HUES48 (cell line): Measurements from ENCODE around the gene TRIM24.

Experiments
- H3K27ac ChIP-seq: one replicate; pipeline ENCODE4 v1.7.0; 2013; ENCODE audit warnings: low read depth, low read length, inconsistent platforms
- H3K27me3 ChIP-seq: 2 replicates; pipeline ENCODE4 v1.6.1; 2013; ENCODE audit warnings: mild to moderate bottlenecking, low read length; ENCODE audit not compliant: control insufficient read depth, insufficient read depth
- H3K36me3 ChIP-seq: 2 replicates; pipeline ENCODE4 v1.6.1; 2013; ENCODE audit warnings: low read length; ENCODE audit not compliant: control insufficient read depth, insufficient read depth
- H3K4me1 ChIP-seq: 2 replicates; pipeline ENCODE4 v1.6.1; 2013; ENCODE audit warnings: mild to moderate bottlenecking, low read length; ENCODE audit not compliant: control insufficient read depth, insufficient read depth
- H3K4me3 ChIP-seq: 2 replicates; pipeline ENCODE4 v1.5.1; 2013; ENCODE audit warnings: mild to moderate bottlenecking, low read depth, low read length
- H3K9ac ChIP-seq: 2 replicates; pipeline ENCODE4 v1.6.1; 2013; ENCODE audit warnings: mild to moderate bottlenecking, low read depth, low read length, moderate library complexity
- H3K9me3 ChIP-seq: 2 replicates; pipeline ENCODE4 v1.6.1; 2013; ENCODE audit warnings: low read length; ENCODE audit not compliant: control insufficient read depth, insufficient read depth

The TRIM24 gene

GRCh38 chr7:138627361-138627760 is 167.3 kb downstream of the TRIM24 start:
- Histone ChIP-seq H3K27me3 (no peaks in the 10 kb centered on the region), H3K36me3 (no peaks in the 10 kb centered on the region), H3K9ac (no peak overlapping the region), H3K9me3 (no peaks in the 10 kb centered on the region), H3K4me3 (no peak overlapping the region), H3K4me1 (peaks cover 12% of the 10 kb centered on the region), H3K27ac (no peak overlapping the region)

GRCh38 chr7:138630059-138630610 is 170.1 kb downstream of the TRIM24 start:
- Histone ChIP-seq H3K27ac (no peak overlapping the region), H3K27me3 (no peaks in the 10 kb centered on the region), H3K36me3 (no peaks in the 10 kb centered on the region), H3K9me3 (no peaks in the 10 kb centered on the region), H3K4me3 (no peak overlapping the region), H3K9ac (no peak overlapping the region), H3K4me1 (peaks cover 10% of the 10 kb centered on the region)

GRCh38 chr7:138632384-138632783 is 172.3 kb downstream of the TRIM24 start:
- Histone ChIP-seq H3K36me3 (no peaks in the 10 kb centered on the region), H3K4me3 (no peak overlapping the region), H3K9me3 (no peaks in the 10 kb centered on the region), H3K27ac (no peak overlapping the region), H3K4me1 (no peaks in the 10 kb centered on the region), H3K27me3 (no peaks in the 10 kb centered on the region), H3K9ac (no peak overlapping the region)

GRCh38 chr7:138632826-138633602 is 173.0 kb downstream of the TRIM24 start:
- Histone ChIP-seq H3K36me3 (no peaks in the 10 kb centered on the region), H3K9me3 (no peaks in the 10 kb centered on the region), H3K27me3 (no peaks in the 10 kb centered on the region), H3K27ac (no peak overlapping the region), H3K4me1 (no peaks in the 10 kb centered on the region), H3K4me3 (no peak overlapping the region), H3K9ac (no peak overlapping the region)
